T-helper 2 cell treated with Interferon-gamma antibody and Interleukin-4, amounts not matched to agents 100 ng/mL and 5 ng/mL, for 36 hours (primary cell): ENCODE results near the gene IER3IP1. TPM values are rescaled to one million over a fixed set of nuclear protein-coding genes. Genes with fewer than 3 reads are reported as not detected.

Source experiments
- intact Hi-C: fragments of 100-400 bp; cut with micrococcal nuclease; formaldehyde crosslinking; loops from one replicate; pipeline ENCODE4 v1.15.1; 2023
- total RNA-seq: library from RNA; stranded (reverse); gene quantifications from 2 replicates; pipeline ENCODE4 v1.2.3, GENCODE V29; 2022

The IER3IP1 gene
- total RNA-seq, 1 donor from 2014 or later: 13.2 TPM

- intact Hi-C loops: no loop called here
Observed at GRCh38 chr18:47163241-47163640, 12.9 kb downstream of the IER3IP1 start.

DNA sequence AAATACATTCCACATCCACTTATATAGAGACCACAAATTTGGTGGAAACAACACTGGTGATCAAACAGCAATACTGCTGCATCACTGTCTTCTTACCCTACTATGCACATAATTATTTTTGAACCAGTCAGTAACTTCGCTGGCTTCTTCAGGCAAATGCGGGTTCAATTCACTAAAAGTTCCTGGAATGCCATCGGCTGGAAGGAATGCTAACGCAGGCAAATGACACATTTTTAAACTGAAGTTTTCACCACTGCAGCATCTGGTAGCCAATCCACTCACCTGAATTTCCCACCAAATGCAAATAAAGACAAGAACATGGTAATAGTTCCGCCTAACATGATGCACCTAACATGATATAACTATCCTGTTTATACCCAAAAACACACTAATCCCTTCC is 15.9 kb downstream of the IER3IP1 start:
- intact Hi-C loops: no loop called here

DNA sequence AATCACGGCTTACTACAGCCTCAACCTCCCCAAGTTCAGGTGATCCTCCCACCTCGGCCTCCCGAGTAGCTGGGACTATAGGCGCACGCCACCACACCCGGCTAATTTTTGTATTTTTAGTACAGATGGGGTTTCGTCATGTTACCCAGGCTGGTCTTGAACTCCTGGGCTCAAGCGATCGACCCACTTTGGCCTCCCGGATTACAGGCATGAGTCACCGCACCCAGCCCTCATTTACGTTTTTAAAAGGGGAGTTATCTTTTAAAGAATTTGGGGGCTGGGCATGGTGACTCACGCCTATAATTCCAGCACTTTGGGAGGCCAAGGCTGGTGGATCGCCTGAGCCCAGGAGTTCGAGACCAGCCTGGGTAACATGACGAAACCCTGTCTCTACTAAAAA is 17.8 kb downstream of the IER3IP1 start:
- intact Hi-C loops: loop anchor here (10.0 kb wide), 1 partner anchor 904 kb away; no protein-coding TSS in a partner anchor

- intact Hi-C loops: loop anchor here (10.0 kb wide), 1 partner anchor 897 kb away; no protein-coding TSS in a partner anchor
Observed at GRCh38 chr18:47151439-47151838, 24.7 kb downstream of the IER3IP1 start.

GRCh38 chr18:47150824-47151366 is 25.3 kb downstream of the IER3IP1 start:
- intact Hi-C loops: loop anchor here (1.0 to 10.0 kb wide), 4 partner anchors 25 to 896 kb away; partner anchors contain the start of gene IER3IP1

DNA sequence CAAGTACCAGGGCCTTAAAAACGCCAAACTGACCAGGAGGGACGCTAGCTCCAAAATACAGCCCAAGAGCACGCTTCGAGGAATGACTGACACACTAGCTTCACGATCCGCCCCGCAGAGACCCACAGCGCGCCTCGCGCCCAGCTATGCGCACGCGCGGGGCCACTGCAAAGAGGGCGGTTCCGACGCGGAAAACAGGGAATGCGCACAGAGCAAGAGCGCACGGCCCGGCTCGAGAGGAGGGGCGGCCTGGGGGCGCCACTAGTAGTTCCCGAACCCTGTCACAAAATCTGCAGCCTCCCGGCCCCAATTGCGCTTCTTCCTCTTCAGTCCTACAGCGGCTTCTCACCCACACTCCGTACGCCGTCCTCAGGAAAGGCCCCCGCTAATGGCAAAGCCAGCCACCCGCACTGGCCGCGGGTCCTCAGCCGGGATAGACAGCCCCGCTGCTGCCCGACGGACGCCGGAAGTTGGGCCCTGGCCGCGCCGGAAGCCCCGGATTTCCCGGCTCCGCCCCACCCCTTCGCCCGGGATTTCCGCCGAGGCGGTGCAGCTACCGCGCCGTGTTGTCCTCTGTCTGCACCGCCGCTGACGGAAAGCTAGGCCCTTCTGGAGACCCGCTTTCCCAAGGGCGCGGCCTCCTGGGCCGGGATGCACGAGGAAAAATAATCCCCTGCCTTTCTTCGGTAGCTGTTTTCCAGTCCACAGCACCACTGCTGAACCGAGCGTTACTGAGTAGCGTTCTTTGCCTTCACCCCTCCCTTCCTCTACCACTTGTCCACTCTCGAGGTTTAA is 25.9 kb downstream of the IER3IP1 start, which contains the start of gene HDHD2:
Gene HDHD2, minus strand, starts transcription at position 472 of the 795 bp plus-strand sequence. CDS start 14,061 bp downstream, outside the sequence.
- intact Hi-C loops: loop anchor here (1.0 to 10.0 kb wide), 4 partner anchors 26 to 895 kb away; partner anchors contain the start of gene IER3IP1

GRCh38 chr18:47149457-47150028 is 26.6 kb downstream of the IER3IP1 start:
- intact Hi-C loops: loop anchor here (1.0 to 10.0 kb wide), 4 partner anchors 27 to 895 kb away; partner anchors contain the start of gene IER3IP1

DNA sequence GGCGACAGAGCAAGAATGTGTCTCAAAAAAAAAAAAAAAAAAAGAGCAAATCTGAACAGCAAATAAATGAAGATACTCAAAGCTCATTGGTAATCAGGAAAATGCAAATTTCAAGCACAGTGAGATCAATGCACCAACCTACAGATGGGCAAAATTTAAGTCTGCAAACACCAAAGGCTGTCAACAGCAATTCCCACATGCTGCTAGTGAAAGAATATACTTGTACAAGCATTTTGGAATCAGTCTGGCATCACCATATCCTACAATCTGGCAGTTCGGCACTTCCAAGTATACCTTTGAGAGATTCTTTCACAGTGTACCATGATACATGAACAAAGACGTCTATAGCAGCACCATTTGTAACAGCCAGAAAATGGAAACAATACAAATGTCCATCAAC is 30.0 kb downstream of the IER3IP1 start:
- intact Hi-C loops: no loop called here

DNA sequence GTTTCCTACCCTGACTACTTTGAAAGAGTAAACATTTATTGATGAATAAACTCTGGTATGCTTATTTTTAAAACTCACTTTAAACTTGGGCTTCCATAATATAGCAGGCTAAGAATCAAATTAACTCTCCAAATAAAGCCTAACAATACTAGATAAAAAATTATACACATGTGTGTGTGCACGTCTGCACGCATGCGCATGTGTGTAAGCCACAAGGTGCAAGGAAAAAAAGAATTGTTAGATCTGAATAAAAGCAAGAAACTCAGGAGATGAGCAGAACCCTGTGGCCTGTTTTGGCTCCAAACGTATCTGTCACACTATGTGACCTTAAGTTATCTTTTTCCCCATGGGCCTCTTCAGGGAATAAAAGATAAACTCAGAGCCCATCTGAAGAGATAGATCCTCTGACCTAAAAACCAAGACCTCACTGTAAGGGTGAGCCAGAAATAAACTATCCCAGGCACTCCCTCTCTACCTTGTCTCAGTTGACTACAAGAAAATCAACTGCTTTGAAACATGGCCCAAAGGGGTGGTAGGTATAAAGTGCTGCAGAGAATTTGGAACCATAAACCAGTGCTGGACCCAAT is 32.2 kb downstream of the IER3IP1 start:
- intact Hi-C loops: no loop called here

GRCh38 chr18:47143153-47143552 is 33.0 kb downstream of the IER3IP1 start:
- intact Hi-C loops: no loop called here

- intact Hi-C loops: no loop called here
Observed at GRCh38 chr18:47141289-47141688, 34.9 kb downstream of the IER3IP1 start.

DNA sequence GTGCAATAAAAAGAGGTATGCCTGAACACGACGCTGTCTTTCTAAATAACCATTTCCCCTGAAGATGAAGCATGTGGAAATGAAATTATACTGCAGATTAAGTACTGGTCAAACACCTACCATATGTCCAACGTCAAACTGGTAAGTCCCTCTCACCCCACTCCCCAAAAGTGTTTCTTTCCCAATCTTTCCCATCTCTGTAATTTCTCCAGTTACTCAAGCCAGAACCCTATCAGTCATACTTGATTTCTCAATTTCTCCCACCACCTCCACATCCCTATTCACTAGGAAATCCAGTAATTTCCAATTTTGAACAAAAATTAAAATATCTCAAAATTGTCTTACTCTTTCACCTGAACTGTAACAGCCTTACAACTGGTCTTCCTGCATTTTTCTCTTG is 55.0 kb downstream of the IER3IP1 start:
- intact Hi-C loops: no loop called here

- intact Hi-C loops: loop anchor here (1.0 kb wide), 1 partner anchor 30 kb away; the partner anchor contains the start of gene HDHD2
Observed at GRCh38 chr18:47120428-47120827, 55.7 kb downstream of the IER3IP1 start.

GRCh38 chr18:47118981-47119380 is 57.2 kb downstream of the IER3IP1 start:
- intact Hi-C loops: no loop called here

- intact Hi-C loops: no loop called here
Observed at GRCh38 chr18:47115205-47115604, 61.0 kb downstream of the IER3IP1 start.

GRCh38 chr18:47113796-47114540 is 62.2 kb downstream of the IER3IP1 start:
- intact Hi-C loops: no loop called here

DNA sequence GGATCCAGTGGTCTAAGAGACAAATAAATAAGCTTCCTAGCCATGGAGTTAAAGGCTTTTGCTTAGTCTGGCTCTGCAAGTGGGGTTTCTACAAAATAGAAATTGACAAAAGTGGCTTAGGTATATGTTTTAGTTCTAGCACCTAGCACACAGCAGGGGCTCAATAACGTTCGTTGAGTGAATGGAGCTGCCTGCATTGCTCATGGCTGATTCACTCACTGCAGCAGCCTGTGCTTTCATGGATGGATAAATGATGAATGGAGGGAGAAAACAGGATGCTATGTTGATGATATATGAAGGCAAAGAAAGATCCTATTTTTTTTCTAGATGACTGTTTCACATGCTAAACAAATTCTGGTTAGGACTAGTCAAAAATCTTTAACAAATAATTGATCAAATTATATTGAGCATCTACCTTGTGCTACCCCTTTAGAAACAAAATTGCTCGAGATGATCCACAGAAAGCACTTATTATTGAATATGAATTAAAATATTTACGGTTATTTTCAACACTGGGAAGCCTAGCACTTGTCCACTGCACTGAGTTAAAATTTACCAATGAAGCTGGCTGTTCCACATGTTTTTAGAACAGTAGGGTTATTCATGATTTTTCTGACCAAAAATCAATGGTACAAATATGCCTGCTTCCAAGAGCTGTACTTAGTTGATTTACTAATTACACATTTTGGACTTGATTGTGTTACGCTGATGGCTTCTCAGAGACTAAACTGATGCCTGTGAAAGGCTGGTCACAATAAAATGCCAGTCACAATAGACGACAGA is 65.5 kb downstream of the IER3IP1 start:
- intact Hi-C loops: no loop called here

GRCh38 chr18:47109720-47110119 is 66.4 kb downstream of the IER3IP1 start:
- intact Hi-C loops: no loop called here

- intact Hi-C loops: no loop called here
Observed at GRCh38 chr18:47108998-47109405, 67.2 kb downstream of the IER3IP1 start.

GRCh38 chr18:47108373-47108772 is 67.8 kb downstream of the IER3IP1 start:
- intact Hi-C loops: no loop called here
